CD4-positive, alpha-beta T cell (primary cell): ENCODE data around the gene CDC25B. TPM values are rescaled to one million over a fixed set of nuclear protein-coding genes. Genes with fewer than 3 reads are reported as not detected.

ENCODE experiments used
- ATAC-seq: fragments of 200-7000 bp; cut with Tn5 transposase; one replicate; pipeline ENCODE4 v1.10.0; 2022; ENCODE audit warnings: mild to moderate bottlenecking; ENCODE audit not compliant: poor library complexity
- CTCF ChIA-PET: fragments of 350-600 bp; sonication (Branson Sonifier 250); formaldehyde crosslinking; loops from one replicate; lab custom pipeline; 2021; ENCODE audit warnings: antibody characterized with exemption, inconsistent platforms; lab: Charles Lee
- POLR2A ChIA-PET: fragments of 350-600 bp; sonication (Branson Sonifier 250); formaldehyde crosslinking; loops from one replicate; lab custom pipeline; 2021; ENCODE audit warnings: antibody characterized with exemption, inconsistent platforms; lab: Charles Lee
- DNase-seq, 14 experiments: peaks; one replicate each; pipeline ENCODE4 v3.0.0-alpha.2; 2013 to 2020; ENCODE audit warnings: mixed read lengths in 2 of 14
- H3K27ac ChIP-seq, 2 donors: one replicate each; pipeline versions ENCODE4 v1.5.1 to v1.7.0; 2013; ENCODE audit warnings: low read length in 2 of 2, low read depth in 1 of 2, mild to moderate bottlenecking in 1 of 2
- H3K27me3 ChIP-seq, 2 experiments: 1 replicate in 1 of 2; 2 replicates in 1 of 2; pipeline versions ENCODE4 v1.6.1 to v1.7.0; 2013; ENCODE audit warnings: low read length in 2 of 2, control low read depth in 1 of 2, mild to moderate bottlenecking in 1 of 2, moderate library complexity in 1 of 2; ENCODE audit not compliant: insufficient read depth in 2 of 2, control insufficient read depth in 1 of 2
- H3K36me3 ChIP-seq: one replicate; pipeline ENCODE4 v1.6.1; 2013; ENCODE audit warnings: low read length, control low read depth; ENCODE audit not compliant: insufficient read depth
- H3K4me1 ChIP-seq: one replicate; pipeline ENCODE4 v1.6.1; 2013; ENCODE audit warnings: low read length, control low read depth; ENCODE audit not compliant: insufficient read depth
- H3K4me3 ChIP-seq: one replicate; pipeline ENCODE4 v1.5.1; 2013; ENCODE audit warnings: mild to moderate bottlenecking, low read length, moderate library complexity
- H3K9me3 ChIP-seq, 2 experiments: 1 replicate in 1 of 2; 2 replicates in 1 of 2; pipeline versions ENCODE4 v1.6.1 to v1.7.0; 2013; ENCODE audit warnings: low read length in 2 of 2, mild to moderate bottlenecking in 2 of 2, control low read depth in 1 of 2, moderate library complexity in 1 of 2; ENCODE audit not compliant: control insufficient read depth in 1 of 2, insufficient read depth in 1 of 2
- H3K27ac Mint-ChIP-seq: one replicate; pipeline ENCODE4 v1.8.0; 2020; ENCODE audit warnings: mixed read lengths
- H3K27me3 Mint-ChIP-seq: one replicate; pipeline ENCODE4 v1.8.0; 2021; ENCODE audit warnings: mixed read lengths
- H3K36me3 Mint-ChIP-seq: one replicate; pipeline ENCODE4 v1.8.0; 2021; ENCODE audit warnings: low read depth, mixed read lengths
- H3K4me1 Mint-ChIP-seq: one replicate; pipeline ENCODE4 v1.8.0; 2021; ENCODE audit warnings: low read depth, mixed read lengths
- H3K4me3 Mint-ChIP-seq: one replicate; pipeline ENCODE4 v1.8.0; 2020; ENCODE audit warnings: mild to moderate bottlenecking, mixed read lengths
- H3K9me3 Mint-ChIP-seq: one replicate; pipeline ENCODE4 v1.8.0; 2020; ENCODE audit warnings: mixed read lengths
- intact Hi-C, 2 experiments: fragments of 100-400 bp; cut with DNase I in 1 of 2; cut with micrococcal nuclease in 1 of 2; formaldehyde crosslinking; loops; one replicate each; pipeline versions ENCODE4 v1.15.1 to v1.9.0; 2023 to 2025; cut with DNase I, micrococcal nuclease
- total RNA-seq, 174 experiments: library from RNA in 2 of 174; stranded (reverse) in 2 of 174; gene quantifications; one replicate each; pipeline ENCODE4 v1.2.3 and lab custom pipeline; 2021 to 2026
- TF ChIP-seq, protein P1 (sequence below): fragments of 200-600 bp; IDR thresholded peaks from one replicate; pipeline ENCODE4 v1.8.0; 2022; ENCODE audit warnings: antibody characterized with exemption, mild to moderate bottlenecking

CDC25B gene
- total RNA-seq, 2 experiments from 2014 or later = 144 TPM

DNA sequence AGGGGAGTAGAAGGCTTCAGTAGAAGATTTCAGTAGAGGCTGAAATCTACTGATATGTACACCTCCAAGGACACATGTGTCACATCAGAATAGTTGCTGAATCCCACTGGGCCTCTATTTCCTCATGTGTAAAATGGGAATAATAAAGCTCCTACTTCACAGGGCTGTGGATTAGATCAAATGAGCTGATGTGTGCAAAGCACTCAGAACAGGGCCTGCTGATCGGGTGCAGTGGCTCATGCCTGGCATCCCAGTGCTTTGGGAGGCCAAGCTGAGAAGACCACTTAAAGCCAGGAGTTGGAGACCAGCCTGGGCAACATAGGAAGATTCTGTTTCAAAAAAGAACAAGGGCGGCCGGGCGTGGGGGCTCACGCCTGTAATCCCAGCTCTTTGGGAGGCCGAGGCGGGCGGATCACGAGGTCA, 16.2 kb downstream of the CDC25B start:
- TF ChIP-seq, protein P1, sequence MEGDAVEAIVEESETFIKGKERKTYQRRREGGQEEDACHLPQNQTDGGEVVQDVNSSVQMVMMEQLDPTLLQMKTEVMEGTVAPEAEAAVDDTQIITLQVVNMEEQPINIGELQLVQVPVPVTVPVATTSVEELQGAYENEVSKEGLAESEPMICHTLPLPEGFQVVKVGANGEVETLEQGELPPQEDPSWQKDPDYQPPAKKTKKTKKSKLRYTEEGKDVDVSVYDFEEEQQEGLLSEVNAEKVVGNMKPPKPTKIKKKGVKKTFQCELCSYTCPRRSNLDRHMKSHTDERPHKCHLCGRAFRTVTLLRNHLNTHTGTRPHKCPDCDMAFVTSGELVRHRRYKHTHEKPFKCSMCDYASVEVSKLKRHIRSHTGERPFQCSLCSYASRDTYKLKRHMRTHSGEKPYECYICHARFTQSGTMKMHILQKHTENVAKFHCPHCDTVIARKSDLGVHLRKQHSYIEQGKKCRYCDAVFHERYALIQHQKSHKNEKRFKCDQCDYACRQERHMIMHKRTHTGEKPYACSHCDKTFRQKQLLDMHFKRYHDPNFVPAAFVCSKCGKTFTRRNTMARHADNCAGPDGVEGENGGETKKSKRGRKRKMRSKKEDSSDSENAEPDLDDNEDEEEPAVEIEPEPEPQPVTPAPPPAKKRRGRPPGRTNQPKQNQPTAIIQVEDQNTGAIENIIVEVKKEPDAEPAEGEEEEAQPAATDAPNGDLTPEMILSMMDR = no peak
- Histone ChIP-seq H3K27ac (peak overlapping the region; percentile 82 to 97), H3K4me3 (no peak overlapping the region), H3K27me3 (no peaks in the 10 kb centered on the region), H3K4me1 (peaks cover 89% of the 10 kb centered on the region), H3K9me3 (no peaks in the 10 kb centered on the region), H3K36me3 (no peaks in the 10 kb centered on the region)
- peaks cover 4% of the 10 kb centered on the region for H3K36me3 Mint-ChIP-seq
- intact Hi-C loops = loop anchor here in 1 of 2 experiments (5.0 kb wide), 1 partner anchor 45 kb away; the partner anchor contains the start of gene ADISSP
- ChIA-PET POLR2A (interaction anchor here (1.3 to 6.6 kb wide), 6 partner anchors 8 to 44 kb away, joined by 3 to 89 read pairs (median 42); partner anchors contain the start of genes ADISSP, AP5S1, CDC25B and CENPB), CTCF (interaction anchor here (0.7 to 2.3 kb wide), 4 partner anchors 8 to 43 kb away, joined by 3 to 22 read pairs (median 4); partner anchors contain the start of genes AP5S1 and CDC25B)
- H3K27ac Mint-ChIP-seq = peak overlapping the region; percentile 98
- no peaks in the 10 kb centered on the region for H3K27me3 Mint-ChIP-seq
- H3K9me3 Mint-ChIP-seq = no peaks in the 10 kb centered on the region
- no peak for ATAC-seq
- peaks cover 77% of the 10 kb centered on the region for H3K4me1 Mint-ChIP-seq
- H3K4me3 Mint-ChIP-seq = peak overlapping the region; percentile 77
- no peak for DNase-seq

- Mint-ChIP-seq H3K4me1 (peaks cover 70% of the 10 kb centered on the region), H3K27me3 (no peaks in the 10 kb centered on the region), H3K9me3 (no peaks in the 10 kb centered on the region), H3K36me3 (no peaks in the 10 kb centered on the region), H3K4me3 (peak overlapping the region; percentile 65), H3K27ac (peak overlapping the region; percentile 98)
- Histone ChIP-seq H3K27ac (peak overlapping the region; percentile 49 to 97), H3K27me3 (no peaks in the 10 kb centered on the region), H3K4me3 (no peak overlapping the region), H3K9me3 (no peaks in the 10 kb centered on the region), H3K4me1 (peaks cover 87% of the 10 kb centered on the region), H3K36me3 (no peaks in the 10 kb centered on the region)
- CTCF ChIA-PET = interaction anchor here (0.7 to 3.9 kb wide), 4 partner anchors 18 to 42 kb away, joined by 3 to 20 read pairs (median 4); partner anchors contain the start of gene CENPB
- ATAC-seq (no peak), DNase-seq (peak in 1 of 14 experiments; percentile 12)
- TF ChIP-seq, protein P1 = no peak
- intact Hi-C loops = loop anchor here in 1 of 2 experiments (5.0 kb wide), 1 partner anchor 46 kb away; the partner anchor contains the start of gene ADISSP
- POLR2A ChIA-PET = interaction anchor here (0.6 to 6.6 kb wide), 12 partner anchors 7 to 60 kb away, joined by 3 to 89 read pairs (median 4); partner anchors contain the start of genes ADISSP, AP5S1, CDC25B and CENPB
Observed at GRCh38 chr20:3812975-3813847, 17.1 kb downstream of the CDC25B start.

GRCh38 chr20:3813848-3814581, 17.9 kb downstream of the CDC25B start:
- Histone ChIP-seq H3K36me3 (no peaks in the 10 kb centered on the region), H3K9me3 (no peaks in the 10 kb centered on the region), H3K27me3 (no peaks in the 10 kb centered on the region), H3K27ac (peak overlapping the region; percentile 49 to 97), H3K4me3 (no peak overlapping the region), H3K4me1 (peaks cover 92% of the 10 kb centered on the region)
- H3K27ac Mint-ChIP-seq = peak overlapping the region; percentile 98
- TF ChIP-seq, protein P1 = no peak
- intact Hi-C loops = loop anchor here in 1 of 2 experiments (5.0 kb wide), 1 partner anchor 47 kb away; the partner anchor contains the start of gene ADISSP
- no peaks in the 10 kb centered on the region for H3K36me3 Mint-ChIP-seq
- ChIA-PET POLR2A (interaction anchor here (0.6 to 6.6 kb wide), 10 partner anchors 9 to 61 kb away, joined by 3 to 89 read pairs (median 4); partner anchors contain the start of genes ADISSP, CDC25B and CENPB), CTCF (interaction anchor here (1.2 to 3.9 kb wide), 2 partner anchors 27 to 41 kb away, joined by 5 to 20 read pairs; partner anchors contain the start of gene CENPB)
- no peaks in the 10 kb centered on the region for H3K9me3 Mint-ChIP-seq
- H3K27me3 Mint-ChIP-seq = no peaks in the 10 kb centered on the region
- DNase-seq = peak in 3 of 14 experiments; percentile 45 to 79 (median 64)
- no peak for ATAC-seq
- H3K4me1 Mint-ChIP-seq = peaks cover 75% of the 10 kb centered on the region
- peak overlapping the region; percentile 65 for H3K4me3 Mint-ChIP-seq
